GM19025 (cell line): Measurements from ENCODE around the gene FCGR2B.
"Not testable (repeated sequence)": the region's sequence is repeated elsewhere in the genome, so short reads cannot be mapped to it uniquely, and the experiment has no call there.

Experiments
- ATAC-seq: cut with Tn5 transposase; IDR thresholded peaks from one replicate; pipeline ENCODE4 v1.9.1; 2021; ENCODE audit warnings: mild to moderate bottlenecking, low read depth, moderate library complexity; ENCODE audit not compliant: unreplicated experiment

FCGR2B gene

DNA sequence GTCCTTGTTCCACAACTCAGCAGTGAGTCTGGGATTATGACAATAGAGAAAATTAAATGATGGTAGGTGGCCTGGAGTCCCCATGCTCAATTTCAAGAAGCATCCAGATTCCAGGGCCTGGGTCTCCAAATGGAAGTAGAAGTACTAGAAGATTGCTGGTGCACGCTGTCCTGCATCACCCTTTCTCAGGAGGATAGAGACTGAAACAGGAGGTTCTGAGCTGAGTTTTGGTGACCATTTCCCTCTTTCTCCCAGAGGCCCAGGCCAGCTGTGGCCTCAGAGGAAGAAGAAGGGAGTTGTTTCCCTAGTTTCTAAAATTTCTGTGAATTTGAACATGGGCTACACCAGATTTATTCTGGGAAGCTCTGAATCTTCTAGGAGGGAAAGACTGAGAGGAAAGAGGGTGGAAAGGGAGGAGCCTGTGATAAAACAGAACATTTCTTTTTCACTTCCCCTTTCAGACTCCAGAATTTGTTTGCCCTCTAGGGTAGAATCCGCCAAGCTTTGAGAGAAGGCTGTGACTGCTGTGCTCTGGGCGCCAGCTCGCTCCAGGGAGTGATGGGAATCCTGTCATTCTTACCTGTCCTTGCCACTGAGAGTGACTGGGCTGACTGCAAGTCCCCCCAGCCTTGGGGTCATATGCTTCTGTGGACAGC lies at the start of gene FCGR2B:
Gene FCGR2B, plus strand, starts transcription at position 460 of the 656 bp plus-strand sequence. Its CDS starts 99 bp downstream, at position 559.
- ATAC-seq: peak; percentile 74

DNA sequence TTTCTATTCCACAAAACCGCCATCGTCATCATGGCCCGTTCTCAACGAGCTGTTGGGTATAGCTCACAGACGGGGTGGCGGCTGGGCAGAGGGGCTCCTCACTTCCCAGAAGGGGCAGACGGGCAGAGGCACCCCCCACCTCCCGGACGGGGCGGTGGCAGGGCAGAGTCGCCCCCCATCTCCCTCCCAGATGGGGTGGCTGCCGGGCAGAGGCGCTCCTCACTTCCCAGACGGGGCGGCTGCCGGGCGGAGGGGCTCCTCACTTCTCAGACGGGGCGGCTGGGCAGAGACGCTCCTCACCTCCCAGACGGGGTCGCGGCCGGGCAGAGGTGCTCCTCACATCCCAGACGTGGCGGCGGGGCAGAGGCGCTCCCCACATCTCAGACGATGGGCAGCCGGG lies 46.5 kb upstream of the FCGR2B start:
- not testable (repeated sequence) for ATAC-seq

GRCh38 chr1:161618517-161618916 lies 44.4 kb upstream of the FCGR2B start:
- not testable (repeated sequence) for ATAC-seq

DNA sequence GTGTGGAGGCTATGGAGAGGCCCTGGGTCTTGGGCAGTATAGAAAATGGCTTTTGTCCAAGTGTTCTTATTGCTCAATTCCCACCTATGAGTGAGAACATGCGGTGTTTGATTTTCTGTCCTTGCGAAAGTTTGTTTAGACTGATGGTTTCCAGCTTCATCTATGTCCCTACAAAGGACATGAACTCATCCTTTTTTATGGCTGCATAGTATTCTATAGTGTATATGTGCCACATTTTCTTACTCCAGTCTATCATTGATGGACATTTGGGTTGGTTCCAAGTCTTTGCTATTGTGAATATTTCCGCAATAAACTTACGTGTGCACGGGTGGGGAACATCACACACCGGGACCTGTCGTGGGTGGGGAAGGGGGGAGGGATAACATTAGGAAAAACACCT lies 42.5 kb upstream of the FCGR2B start:
- ATAC-seq: not testable (repeated sequence)

DNA sequence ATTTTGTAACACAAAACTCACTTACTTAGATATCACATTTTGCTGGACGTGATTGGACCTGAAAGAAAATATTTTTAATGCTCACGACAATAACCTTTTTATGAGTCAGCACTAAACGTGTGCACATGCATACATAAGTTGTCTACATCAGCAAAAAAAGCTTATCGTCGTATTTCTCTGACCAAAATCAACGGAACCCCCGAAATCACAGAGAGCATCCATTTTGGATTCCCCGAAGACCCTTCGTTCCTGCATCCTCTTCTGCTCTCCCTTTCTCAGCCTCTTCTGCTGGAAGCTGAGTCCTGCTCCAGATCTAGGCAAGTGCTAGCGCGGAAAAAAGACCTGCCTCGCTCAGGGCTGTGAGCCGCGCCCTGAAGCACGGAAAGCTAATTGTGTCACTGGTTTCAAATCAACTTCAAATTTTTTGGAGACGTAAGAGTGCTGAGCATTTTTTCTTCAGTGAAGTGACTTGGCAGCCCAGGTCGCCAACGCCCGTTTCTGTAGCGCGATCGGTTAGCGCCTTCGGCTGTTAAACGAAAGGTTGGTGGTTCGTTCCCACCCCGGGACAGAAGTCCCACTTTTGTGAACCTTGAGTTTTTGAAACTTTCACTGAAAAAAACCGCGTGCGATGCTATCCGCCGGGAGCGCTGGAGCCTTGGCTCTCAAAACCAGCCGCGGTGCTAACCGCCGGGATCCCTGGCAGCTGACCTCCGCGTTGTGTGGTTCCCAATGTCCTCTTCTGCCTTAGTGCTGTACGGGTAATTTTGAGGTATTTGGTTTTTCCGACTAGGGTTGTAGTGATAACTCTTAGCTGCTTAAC lies 41.6 kb upstream of the FCGR2B start:
- not testable (repeated sequence) for ATAC-seq

- ATAC-seq: not testable (repeated sequence)
These were observed 40.9 kb upstream of the FCGR2B start for GRCh38 chr1:161622054-161622453.

DNA sequence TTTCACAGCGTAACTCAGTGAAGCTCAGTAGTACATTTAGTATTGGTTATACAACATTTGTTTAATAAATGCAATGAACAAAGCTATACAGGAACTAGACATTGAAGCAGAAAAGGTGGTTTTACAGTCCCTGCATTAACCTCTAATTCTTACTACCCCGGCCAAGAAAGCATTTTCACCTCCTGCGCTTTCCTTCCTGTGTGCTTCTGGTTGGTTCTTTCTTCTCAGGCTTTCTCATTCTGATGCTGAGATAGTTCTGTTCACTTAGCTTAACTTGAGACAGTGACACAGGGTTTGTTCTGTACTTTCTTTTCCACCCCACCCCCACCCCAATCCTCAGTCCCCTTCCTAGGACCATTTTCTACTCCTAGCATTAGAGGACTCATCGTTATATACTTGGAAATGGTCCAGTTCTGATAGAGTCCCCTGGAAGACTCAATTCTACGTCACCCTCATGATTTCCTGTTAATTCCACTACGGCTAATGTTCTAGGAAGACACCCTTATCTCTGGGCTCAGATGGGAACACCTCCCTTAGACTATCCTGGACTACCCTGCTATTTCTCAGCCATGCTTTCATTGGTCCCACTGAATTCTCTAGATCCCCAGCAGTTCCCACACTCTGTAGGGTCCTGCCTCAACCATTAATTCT lies 39.4 kb upstream of the FCGR2B start:
- ATAC-seq: not testable (repeated sequence)

- ATAC-seq: not testable (repeated sequence)
These were observed 38.3 kb upstream of the FCGR2B start for GRCh38 chr1:161624605-161625004.

DNA sequence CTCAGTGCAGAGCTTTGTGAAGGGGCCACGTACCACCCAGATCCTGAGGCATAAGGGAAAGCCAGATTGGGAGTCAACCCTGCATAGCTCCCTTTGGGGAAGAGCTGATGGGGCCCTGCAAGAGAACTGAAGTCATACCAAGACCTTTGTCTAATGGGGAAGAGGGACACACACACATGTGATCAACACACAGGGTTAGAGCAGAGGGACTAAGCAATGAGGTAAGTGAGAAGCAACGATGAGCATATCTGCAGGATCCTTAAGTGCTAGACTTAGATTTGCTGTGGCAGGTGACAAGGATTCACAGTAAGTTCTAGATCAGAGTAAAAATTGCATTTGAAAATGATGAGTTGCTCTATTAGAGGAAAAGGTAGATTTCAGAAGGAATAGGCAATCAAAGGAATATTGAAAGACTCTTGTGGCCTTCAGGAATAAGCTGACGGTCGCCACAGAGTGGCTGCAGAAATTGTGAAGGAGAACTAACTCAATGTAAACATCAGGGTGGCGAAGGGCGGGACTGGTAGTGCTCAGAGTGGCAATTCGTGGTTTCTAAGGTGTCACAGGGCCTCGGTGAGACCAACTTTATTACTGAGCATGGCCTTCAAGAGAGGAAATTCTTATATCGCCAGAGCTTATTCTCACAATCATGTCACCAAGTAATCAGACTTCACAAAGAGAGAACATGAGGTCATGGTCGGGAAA lies 36.3 kb upstream of the FCGR2B start:
- ATAC-seq: not testable (repeated sequence)

- ATAC-seq: not testable (repeated sequence)
These were observed 32.7 kb upstream of the FCGR2B start for GRCh38 chr1:161630128-161630742.

DNA sequence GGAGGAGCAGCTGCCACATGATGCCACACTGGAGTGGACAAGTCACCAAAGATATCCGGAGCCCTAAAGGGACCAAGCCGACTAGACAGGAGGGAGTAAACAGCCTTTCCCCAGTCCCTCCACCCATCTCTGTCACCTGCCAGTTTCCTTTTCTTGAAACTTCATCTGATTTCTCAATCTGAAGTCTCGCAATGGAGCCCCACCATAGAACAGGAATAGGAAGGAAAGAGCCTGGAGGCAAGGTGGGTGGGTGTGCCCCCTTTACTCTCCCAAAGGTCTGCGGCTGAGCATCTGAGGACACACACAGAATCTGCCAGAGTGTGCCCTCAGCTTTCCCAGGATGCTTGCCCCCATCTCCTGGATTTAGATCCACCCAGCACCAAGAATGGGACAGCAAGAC lies 31.9 kb upstream of the FCGR2B start, which contains the start of gene FCGR3B:
Gene FCGR3B, minus strand, starts transcription at position 101 of the 400 bp plus-strand sequence. Its CDS starts 82 bp downstream, at position 19.
- no peak for ATAC-seq

- ATAC-seq: not testable (repeated sequence)
These were observed 27.9 kb upstream of the FCGR2B start for GRCh38 chr1:161634993-161635392.

DNA sequence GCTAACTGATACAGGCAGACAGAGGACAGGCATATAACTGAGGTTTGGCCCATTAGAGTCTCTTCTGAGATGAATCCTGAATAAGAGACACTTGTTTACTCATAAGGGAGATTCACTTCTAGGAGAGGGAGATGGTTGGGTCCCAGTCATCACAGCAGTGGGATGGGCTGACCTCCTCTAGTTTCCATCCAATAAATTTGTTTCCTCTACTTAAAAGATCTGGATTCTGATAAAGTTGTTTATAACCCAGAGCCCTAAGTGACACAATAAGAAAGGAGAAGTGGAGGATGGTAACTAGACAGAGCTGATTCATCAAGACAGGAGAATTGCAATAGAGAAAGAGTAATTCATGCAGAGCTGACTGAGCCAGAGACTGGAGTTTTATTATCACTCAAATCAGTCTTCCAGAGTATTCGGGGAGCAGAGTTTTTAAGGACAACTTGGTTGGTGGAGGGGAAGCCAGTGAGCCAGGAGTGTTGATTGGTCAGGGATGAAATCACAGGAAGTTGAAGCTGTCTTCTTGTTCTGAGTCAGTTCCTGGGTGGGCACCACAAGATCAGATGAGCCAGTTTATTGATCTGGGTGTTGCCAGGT lies 26.7 kb upstream of the FCGR2B start:
- not testable (repeated sequence) for ATAC-seq

DNA sequence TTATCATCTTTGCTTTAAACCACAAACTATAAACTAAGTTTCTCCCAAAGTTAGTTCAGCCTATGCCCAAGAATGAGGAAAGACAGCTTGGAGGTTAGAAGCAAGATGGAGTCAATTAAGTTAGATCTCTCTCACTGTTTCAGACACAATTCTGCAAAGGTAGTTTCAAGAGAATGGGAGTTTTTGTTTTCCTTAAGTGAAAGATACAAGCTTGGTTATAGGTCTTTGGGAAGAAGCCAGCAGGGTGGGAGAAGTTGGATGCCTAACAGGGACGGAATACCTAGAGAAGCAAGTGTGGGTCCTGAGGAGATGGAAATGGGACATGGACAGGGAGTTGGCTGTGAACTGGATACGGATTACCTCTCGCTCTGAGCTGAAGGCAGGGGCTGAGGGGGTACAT lies 26.0 kb upstream of the FCGR2B start:
- ATAC-seq: not testable (repeated sequence)

DNA sequence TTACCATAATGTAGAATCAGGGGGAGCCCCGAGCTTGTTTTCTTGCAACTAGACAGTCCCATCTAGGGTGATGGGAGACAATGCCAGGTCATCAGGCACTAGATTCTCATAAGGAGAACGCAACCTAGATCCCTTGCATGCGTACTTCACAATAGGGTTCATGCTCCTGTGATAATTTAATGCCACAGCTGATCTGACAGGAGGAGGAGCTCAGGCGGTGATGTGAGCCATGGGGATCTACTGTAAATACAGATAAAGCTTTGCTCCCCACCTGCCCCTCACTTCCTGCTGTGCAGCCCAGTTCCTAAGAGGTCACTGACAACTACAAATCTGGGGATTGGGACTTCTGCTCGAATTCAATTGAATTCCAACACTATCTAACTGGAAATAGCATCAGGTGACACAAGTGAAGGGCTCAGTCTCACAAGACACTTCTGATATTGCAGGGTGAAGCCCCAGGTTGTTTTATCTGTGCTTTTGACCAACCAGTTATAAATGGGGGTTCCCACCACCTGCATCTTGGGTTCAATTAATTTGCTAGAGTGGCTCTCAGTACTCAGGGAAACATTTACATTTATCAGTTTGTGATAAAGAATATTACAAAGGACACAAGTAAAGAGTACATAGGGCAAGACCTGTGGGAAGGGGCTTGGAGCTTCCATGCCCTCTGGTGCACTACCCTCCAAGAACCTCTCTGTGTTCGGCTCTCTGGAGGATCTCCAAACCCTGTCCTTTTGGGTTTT lies 24.5 kb upstream of the FCGR2B start:
- not testable (repeated sequence) for ATAC-seq

- not testable (repeated sequence) for ATAC-seq
These were observed 23.7 kb upstream of the FCGR2B start for GRCh38 chr1:161639203-161639602.

GRCh38 chr1:161642697-161643096 lies 20.2 kb upstream of the FCGR2B start:
- not testable (repeated sequence) for ATAC-seq

DNA sequence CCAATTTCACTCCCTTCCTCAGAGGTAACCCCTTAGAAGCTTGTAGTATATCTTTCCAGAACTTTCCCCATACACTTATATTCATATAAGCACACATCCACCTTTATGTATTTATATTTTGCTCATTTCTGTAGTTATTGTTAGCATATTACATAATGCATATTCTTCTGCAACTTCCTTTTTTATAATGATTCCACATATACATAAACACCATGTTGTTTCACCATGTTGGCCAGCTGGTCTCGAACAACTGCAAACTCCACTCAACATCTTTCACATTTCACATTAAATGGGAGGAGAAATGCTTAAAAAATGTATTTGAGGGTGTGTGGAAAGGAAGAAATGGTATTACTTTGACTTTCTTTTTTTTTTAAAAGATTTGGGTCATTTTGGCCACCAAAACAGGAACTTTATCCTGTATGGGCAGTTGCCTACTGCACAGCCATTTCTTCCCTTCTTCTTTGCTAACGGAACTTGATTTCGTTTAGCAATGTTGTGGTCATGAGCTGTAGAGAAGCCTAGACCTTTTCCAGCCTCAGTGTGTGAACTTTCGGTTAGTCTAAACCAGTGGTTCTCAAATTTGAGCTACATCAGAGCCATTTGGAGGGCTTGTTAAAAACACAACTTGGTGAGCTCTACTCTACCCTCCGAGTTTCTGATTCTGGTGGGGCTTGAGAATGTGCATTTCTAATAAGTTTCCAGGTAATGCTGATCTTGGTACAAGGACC lies 19.3 kb upstream of the FCGR2B start:
- ATAC-seq: not testable (repeated sequence)
